Stimulated activated CD4-positive, alpha-beta T cell treated with anti-CD3 and anti-CD28 coated beads, TNF-alpha, amount 100 ng/mL, for 24 hours (primary cell): ENCODE results near the gene CAPRIN2.

Experiments used
- DNase-seq, 3 experiments: peaks; one replicate each; pipeline ENCODE4 v3.0.0-alpha.2; 2020; ENCODE audit warnings: low read depth in 3 of 3

CAPRIN2 gene

GRCh38 chr12:30754750-30755394 lies at the start of gene CAPRIN2:
CAPRIN2 (minus strand) TSS chr12:30754951; CDS start chr12:30753520, 1,431 bp downstream.
- peak; percentile 86 to 94 (median 90) for DNase-seq

GRCh38 chr12:30797689-30798088 lies 42.9 kb upstream of the CAPRIN2 start:
- no peak for DNase-seq

- DNase-seq, result no peak
These were observed 42.2 kb upstream of the CAPRIN2 start for GRCh38 chr12:30796891-30797371.

- DNase-seq, result no peak
These were observed 41.6 kb upstream of the CAPRIN2 start for GRCh38 chr12:30796313-30796780.

GRCh38 chr12:30795410-30796312 lies 40.9 kb upstream of the CAPRIN2 start:
- peak in 1 of 3 experiments; percentile 59 for DNase-seq

GRCh38 chr12:30794591-30795409 lies 40.0 kb upstream of the CAPRIN2 start:
- DNase-seq, result peak in 1 of 3 experiments; percentile 12

GRCh38 chr12:30794020-30794419 lies 39.3 kb upstream of the CAPRIN2 start:
- DNase-seq, result no peak

GRCh38 chr12:30792648-30793499 lies 38.1 kb upstream of the CAPRIN2 start:
- no peak for DNase-seq

GRCh38 chr12:30792085-30792484 lies 37.3 kb upstream of the CAPRIN2 start:
- no peak for DNase-seq

GRCh38 chr12:30788754-30789153 lies 34.0 kb upstream of the CAPRIN2 start:
- DNase-seq, result no peak

- DNase-seq, result no peak
These were observed 30.9 kb upstream of the CAPRIN2 start for GRCh38 chr12:30785630-30786029.

GRCh38 chr12:30784508-30784907 lies 29.8 kb upstream of the CAPRIN2 start:
- no peak for DNase-seq

GRCh38 chr12:30783946-30784345 lies 29.2 kb upstream of the CAPRIN2 start:
- no peak for DNase-seq

GRCh38 chr12:30782316-30783173 lies 27.8 kb upstream of the CAPRIN2 start:
- DNase-seq, result no peak

- DNase-seq, result no peak
These were observed 24.8 kb upstream of the CAPRIN2 start for GRCh38 chr12:30779578-30779977.

GRCh38 chr12:30779178-30779577 lies 24.4 kb upstream of the CAPRIN2 start:
- no peak for DNase-seq

- DNase-seq, result no peak
These were observed 19.8 kb upstream of the CAPRIN2 start for GRCh38 chr12:30774599-30774998.

- no peak for DNase-seq
These were observed 15.1 kb upstream of the CAPRIN2 start for GRCh38 chr12:30769802-30770201.

- DNase-seq, result no peak
These were observed 9.5 kb upstream of the CAPRIN2 start for GRCh38 chr12:30764251-30764650.

GRCh38 chr12:30763053-30763452 lies 8.3 kb upstream of the CAPRIN2 start:
- no peak for DNase-seq
